ENCODE data around the gene CDRT4.
"Not testable (repeated sequence)": the region's sequence is repeated elsewhere in the genome, so short reads cannot be mapped to it uniquely, and the experiment has no call there.

Gene CDRT4

GRCh38 chr17:15456972-15457722 lies 10.3 kb downstream of the CDRT4 start:
- DNase-seq: no peak

- no peak for DNase-seq
Observed at GRCh38 chr17:15456496-15456895, 10.9 kb downstream of the CDRT4 start.

- DNase-seq: no peak
Observed at GRCh38 chr17:15454346-15454745, 13.1 kb downstream of the CDRT4 start.

- DNase-seq: no peak
Observed at GRCh38 chr17:15453782-15454181, 13.6 kb downstream of the CDRT4 start.

- DNase-seq: no peak
Observed at GRCh38 chr17:15453246-15453645, 14.2 kb downstream of the CDRT4 start.

DNA sequence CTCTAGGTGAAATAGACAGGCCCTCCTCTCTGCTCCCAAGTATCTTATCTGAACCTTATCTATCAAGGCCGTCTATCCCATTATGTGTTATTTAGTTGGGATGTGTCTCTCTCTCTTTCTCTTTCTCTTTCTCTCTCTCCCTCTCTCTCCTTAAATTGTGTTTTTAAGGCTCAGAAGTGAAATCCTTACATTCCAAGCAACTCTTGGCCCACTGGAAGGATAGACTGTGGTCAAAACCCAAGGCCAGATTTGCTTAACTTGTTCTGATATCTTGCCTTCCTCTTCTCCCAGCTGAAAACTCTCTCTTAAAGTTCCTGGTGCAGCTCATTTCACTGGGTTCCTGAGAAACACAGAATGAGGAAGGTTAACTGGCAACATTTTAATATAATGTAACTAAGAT lies 14.7 kb downstream of the CDRT4 start:
- DNase-seq: no peak

DNA sequence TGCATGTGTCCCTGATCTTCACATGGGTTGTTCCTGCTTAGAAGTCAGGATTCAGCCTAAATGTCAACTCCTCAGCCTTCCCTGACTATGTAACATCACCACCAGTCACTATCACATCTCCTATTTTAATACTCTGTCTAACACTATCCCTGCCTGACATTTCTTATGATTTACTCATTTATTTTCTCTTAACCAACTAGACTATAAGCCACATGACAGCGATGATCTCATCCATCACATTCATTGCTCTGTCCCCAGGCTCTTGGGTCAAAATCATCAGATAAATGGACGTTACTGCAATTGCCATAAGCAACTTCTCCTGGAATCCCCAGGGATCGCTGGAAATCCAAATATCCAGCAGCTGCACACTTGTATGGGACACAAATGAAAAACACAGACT lies 15.7 kb downstream of the CDRT4 start:
- no peak for DNase-seq

GRCh38 chr17:15448580-15448956 lies 18.9 kb downstream of the CDRT4 start:
- DNase-seq: no peak

DNA sequence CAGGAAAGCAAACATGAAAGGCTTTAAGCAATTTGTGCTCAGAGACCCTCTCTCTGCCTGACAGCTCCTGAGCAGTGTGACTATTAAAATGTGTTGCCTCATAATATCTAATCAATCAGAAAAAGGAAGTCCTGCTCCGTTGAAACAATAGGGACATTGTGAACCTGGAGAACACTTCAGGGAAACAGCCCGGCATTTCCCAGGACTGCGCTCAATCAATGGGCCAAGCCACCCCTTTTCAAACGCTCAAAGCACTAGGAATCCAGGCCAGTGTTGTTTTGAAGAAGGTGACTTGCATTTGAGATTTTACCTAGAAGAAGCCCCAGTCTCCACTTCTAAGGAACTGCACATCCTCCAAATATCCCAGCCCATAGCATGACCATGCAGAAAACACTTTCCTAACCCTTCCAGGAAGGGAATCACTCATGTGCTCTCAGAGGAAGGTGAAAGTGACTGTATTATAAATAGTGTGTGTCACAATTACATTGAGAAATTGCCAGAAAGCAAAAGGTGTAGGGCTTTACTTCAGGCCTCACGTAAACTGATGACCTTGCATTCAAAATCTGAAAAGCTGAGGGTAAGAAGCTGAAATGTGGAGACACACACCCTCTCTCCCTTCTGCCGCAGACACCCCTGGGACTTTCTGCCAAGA lies 19.4 kb downstream of the CDRT4 start:
- DNase-seq: no peak

GRCh38 chr17:15446036-15446435 lies 21.4 kb downstream of the CDRT4 start:
- no peak for DNase-seq

DNA sequence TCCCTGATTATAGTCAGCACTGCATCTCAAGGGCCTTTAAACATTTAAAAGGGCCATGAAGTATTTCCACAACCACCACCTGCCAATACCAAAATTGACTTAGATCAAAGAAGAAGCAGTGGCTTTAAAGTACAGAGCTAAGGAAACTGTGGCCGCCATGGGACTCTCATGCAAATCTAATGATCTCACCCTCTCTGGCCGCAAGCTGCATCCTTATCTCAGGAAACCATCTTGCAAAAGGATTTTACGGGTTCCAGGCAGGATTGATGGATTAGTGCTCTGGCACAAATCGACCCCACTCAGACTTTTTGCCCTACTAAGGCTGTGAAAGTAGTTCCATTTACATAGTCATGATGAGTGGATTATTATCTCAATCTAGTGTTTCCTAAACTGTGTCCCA lies 22.6 kb downstream of the CDRT4 start:
- DNase-seq: no peak

GRCh38 chr17:15442311-15443180 lies 24.9 kb downstream of the CDRT4 start:
- no peak for DNase-seq

DNA sequence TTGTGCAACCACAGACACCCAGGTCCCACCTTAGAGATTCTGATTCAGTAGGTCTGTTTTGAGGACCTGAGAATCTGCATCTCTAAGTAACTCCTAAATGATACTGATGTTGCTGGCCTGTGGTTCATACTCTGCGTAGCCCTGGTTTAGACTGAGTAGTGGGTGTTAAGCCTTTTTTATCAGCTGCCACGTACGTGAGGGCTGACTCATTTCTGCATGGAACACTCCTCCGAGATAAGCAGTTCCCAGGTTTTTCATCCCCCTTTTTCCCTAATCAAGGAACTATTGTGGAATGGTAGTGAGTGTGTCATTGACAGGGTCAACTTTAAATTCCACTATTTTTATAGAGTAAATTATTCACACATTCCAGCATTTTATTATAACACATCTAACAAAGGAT lies 26.1 kb downstream of the CDRT4 start:
- no peak for DNase-seq

DNA sequence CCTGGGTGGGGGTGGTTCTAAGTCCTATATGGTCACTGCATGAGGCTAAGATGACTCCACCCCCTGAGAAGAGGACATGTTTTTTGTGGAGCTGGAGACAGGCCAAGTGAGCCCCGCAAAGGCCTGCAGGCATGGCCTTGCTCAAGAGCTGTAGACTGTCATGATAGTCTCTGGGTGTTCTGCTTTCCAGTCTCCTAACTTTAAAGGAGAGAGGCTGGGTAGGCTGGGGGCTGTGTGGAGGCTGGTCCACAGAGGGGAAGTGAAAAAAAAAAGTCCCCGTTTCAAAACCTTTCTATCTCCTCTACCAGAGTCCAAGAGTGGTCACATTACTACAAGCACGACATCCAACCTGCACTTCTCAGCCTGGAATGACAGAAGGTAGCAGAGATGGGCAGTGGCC lies 27.1 kb downstream of the CDRT4 start:
- DNase-seq: no peak

- DNase-seq: not testable (repeated sequence)
Observed at GRCh38 chr17:15439205-15439985, 28.0 kb downstream of the CDRT4 start.

GRCh38 chr17:15438491-15439105 lies 28.8 kb downstream of the CDRT4 start:
- no peak for DNase-seq

DNA sequence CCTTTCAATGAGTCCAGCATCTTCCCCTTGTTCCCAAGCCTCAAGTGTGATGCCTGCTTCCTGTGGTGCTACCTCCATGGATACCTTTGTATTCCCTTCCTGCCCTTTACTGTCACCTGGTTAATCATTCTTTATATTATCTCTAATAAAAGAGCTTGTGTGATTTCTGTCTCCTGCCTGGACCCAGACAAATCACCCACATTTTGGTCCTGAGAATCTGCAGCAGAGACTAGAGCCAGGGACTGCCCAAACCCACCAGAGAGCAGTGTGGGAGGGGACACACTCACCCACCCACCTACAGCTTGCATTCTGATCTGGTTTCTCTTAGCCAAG lies 30.2 kb downstream of the CDRT4 start:
- DNase-seq: no peak

- no peak for DNase-seq
Observed at GRCh38 chr17:15436473-15437302, 30.7 kb downstream of the CDRT4 start.

- no peak for DNase-seq
Observed at GRCh38 chr17:15434956-15435355, 32.5 kb downstream of the CDRT4 start.

DNA sequence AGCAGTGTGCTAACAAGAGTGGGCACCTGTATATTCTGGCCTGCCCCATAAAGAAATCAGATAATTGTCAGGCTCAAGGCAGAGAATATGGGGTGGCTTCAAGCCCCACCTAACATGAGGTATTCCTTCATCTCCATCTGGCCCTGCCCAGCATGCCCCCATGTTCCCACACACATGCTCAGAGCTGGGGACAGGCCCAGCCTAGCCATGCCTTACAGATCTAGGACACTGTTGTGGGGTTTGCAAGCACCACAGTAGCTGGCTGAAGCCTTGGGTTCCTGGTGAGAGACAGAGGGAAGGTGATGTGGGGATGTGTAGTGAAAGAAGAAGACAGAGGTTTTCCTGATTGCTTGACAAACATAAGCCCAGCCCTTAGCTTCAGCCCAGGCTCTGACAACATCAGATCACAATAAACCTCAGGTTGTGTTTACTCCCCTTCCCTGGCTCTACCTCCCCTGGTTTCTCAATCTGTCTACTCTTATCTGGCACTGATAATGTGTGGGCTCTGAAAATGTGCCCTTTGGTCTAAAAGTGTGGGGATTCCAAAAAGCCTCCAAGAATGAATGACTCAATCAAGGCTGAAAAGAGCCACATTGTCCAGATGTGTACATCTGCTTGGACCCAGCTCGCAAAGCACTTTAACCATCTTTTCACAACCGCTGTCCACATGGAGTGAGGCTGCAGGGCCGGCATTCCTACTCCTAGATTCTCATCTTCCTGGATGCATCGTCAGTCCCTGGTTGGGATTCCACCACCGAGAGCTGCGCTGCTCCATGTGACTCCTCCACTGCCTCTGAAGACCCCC lies 34.4 kb downstream of the CDRT4 start:
- DNase-seq: no peak

DNA sequence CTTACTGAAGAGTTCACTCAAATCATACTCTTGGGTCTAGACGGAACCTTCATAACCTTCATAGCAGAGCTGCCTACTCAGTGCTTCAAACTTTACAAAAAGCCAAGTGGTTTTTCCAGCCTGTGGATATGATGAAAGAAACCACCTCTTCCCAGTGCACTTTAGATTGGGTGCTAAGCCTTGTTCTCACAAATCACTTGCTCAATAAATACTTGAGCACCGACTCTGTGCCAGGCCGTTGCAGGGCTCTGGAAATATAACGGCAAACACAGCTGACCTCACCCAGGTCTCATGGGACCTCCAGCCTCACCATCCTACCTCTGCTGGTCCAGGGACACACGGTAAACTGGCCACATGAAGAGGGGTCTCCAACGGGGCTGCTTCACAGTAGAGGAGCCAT lies 35.7 kb downstream of the CDRT4 start:
- DNase-seq: no peak

All from KG1 (cell line).